ENCODE data around the gene MAPK8IP3. TPM values are rescaled to one million over a fixed set of nuclear protein-coding genes. Genes with fewer than 3 reads are reported as not detected.

Gene MAPK8IP3
- total RNA-seq, 1 experiment from 2014 or later, result 41.1 TPM

- H3K9me3 ChIP-seq (ENCODE audit: low read length), result no peaks in the 10 kb centered on the region
- H3F3A ChIP-seq (ENCODE audit: low read length, unreplicated experiment), result peaks cover 4% of the 10 kb centered on the region
- peak overlapping the region; percentile 96 for H3K4me3 ChIP-seq (ENCODE audit: low read length)
- TF ChIP-seq EZH2 (IDR thresholded peaks at IDR 0.05; ENCODE audit: low read length, unreplicated experiment) (no peak), EZH2phosphoT487 (IDR thresholded peaks at IDR 0.05; ENCODE audit: borderline replicate concordance, low read length) (no peak), CTCF (conservative IDR thresholded peaks at IDR 0.05; ENCODE audit: low read depth, low read length) (no peak)
- no peak overlapping the region for H3K9ac ChIP-seq (ENCODE audit: low read length)
- no peak for DNase-seq
- peaks cover 17% of the 10 kb centered on the region for H4K20me1 ChIP-seq (ENCODE audit: low read length)
- no peak for ATAC-seq
- no peaks in the 10 kb centered on the region for H3K9me2 ChIP-seq (replicated peaks; ENCODE audit: low read length)
- no TSS peak for BruUV-seq (replicated peaks)
- H2AFZ ChIP-seq (ENCODE audit: low read length), result no peak overlapping the region
- intact Hi-C loops (cut with micrococcal nuclease), result loop anchor here (5.0 kb wide), 1 partner anchor 96 kb away; the partner anchor contains the start of genes CRAMP1 and IFT140
- ChIA-PET CTCF (interaction anchor here (0.6 to 1.0 kb wide), 3 partner anchors 15 to 651 kb away, joined by 3 to 4 read pairs (median 4); no protein-coding TSS in a partner anchor), POLR2A (ENCODE audit: unreplicated experiment) (interaction anchor here (0.6 to 1.5 kb wide), 2 partner anchors 31 to 74 kb away, joined by 3 to 4 read pairs; partner anchors contain the start of genes NUBP2 and SPSB3)
- peak overlapping the region; percentile 85 for H3K4me2 ChIP-seq (ENCODE audit: low read length)
- peaks cover 66% of the 10 kb centered on the region for H3K79me2 ChIP-seq (ENCODE audit: low read length)
- peak overlapping the region; percentile 9; the same call in 1 of the 2 replicates for H3K27ac ChIP-seq (ENCODE audit: low read length)
- H3K36me3 ChIP-seq (ENCODE audit: low read depth, low read length), result no peaks in the 10 kb centered on the region
- peaks cover 27% of the 10 kb centered on the region for H3K4me1 ChIP-seq (ENCODE audit: insufficient read depth, low read length)
- no peaks in the 10 kb centered on the region for H3K27me3 ChIP-seq (ENCODE audit: low read length)
These were observed 2.2 kb downstream of the MAPK8IP3 start for GRCh38 chr16:1708083-1708767.

- CTCF ChIA-PET, result interaction anchor here (0.6 to 1.0 kb wide), 3 partner anchors 14 to 652 kb away, joined by 3 to 4 read pairs (median 3); no protein-coding TSS in a partner anchor
- DNase-seq, result peak; percentile 81
- Histone ChIP-seq H3F3A (ENCODE audit: low read length, unreplicated experiment) (peaks cover 4% of the 10 kb centered on the region), H2AFZ (ENCODE audit: low read length) (no peak overlapping the region), H3K9me3 (ENCODE audit: low read length) (no peaks in the 10 kb centered on the region), H3K4me3 (ENCODE audit: low read length) (peak overlapping the region; percentile 96; the same call in 1 of the 2 replicates), H3K79me2 (ENCODE audit: low read length) (peaks cover 71% of the 10 kb centered on the region), H3K9me2 (replicated peaks; ENCODE audit: low read length) (no peaks in the 10 kb centered on the region), H3K27me3 (ENCODE audit: low read length) (no peaks in the 10 kb centered on the region), H3K9ac (ENCODE audit: low read length) (no peak overlapping the region), H3K4me2 (ENCODE audit: low read length) (peak overlapping the region; percentile 85), H3K4me1 (ENCODE audit: insufficient read depth, low read length) (peaks cover 27% of the 10 kb centered on the region), H4K20me1 (ENCODE audit: low read length) (peaks cover 17% of the 10 kb centered on the region), H3K27ac (ENCODE audit: low read length) (no peak overlapping the region), H3K36me3 (ENCODE audit: low read depth, low read length) (no peaks in the 10 kb centered on the region)
- intact Hi-C loops (cut with micrococcal nuclease), result loop anchor here (5.0 kb wide), 1 partner anchor 96 kb away; the partner anchor contains the start of genes CRAMP1 and IFT140
- no TSS peak for BruUV-seq (replicated peaks)
- TF ChIP-seq CTCF (conservative IDR thresholded peaks at IDR 0.05; ENCODE audit: low read depth, low read length) (no peak), EZH2phosphoT487 (IDR thresholded peaks at IDR 0.05; ENCODE audit: borderline replicate concordance, low read length) (no peak), EZH2 (IDR thresholded peaks at IDR 0.05; ENCODE audit: low read length, unreplicated experiment) (no peak)
- POLR2A ChIA-PET (ENCODE audit: unreplicated experiment), result interaction anchor here (0.6 to 1.5 kb wide), 4 partner anchors 30 to 74 kb away, joined by 3 to 4 read pairs (median 4); partner anchors contain the start of genes JPT2, NUBP2 and SPSB3
- ATAC-seq, result peak; percentile 68
These were observed 2.8 kb downstream of the MAPK8IP3 start for GRCh38 chr16:1708768-1709180.
